ENCODE results near the gene IL33. TPM values are rescaled to one million over a fixed set of nuclear protein-coding genes. Genes with fewer than 3 reads are reported as not detected.

The IL33 gene
- total RNA-seq, 2 experiments from 2014 or later = not detected

DNA sequence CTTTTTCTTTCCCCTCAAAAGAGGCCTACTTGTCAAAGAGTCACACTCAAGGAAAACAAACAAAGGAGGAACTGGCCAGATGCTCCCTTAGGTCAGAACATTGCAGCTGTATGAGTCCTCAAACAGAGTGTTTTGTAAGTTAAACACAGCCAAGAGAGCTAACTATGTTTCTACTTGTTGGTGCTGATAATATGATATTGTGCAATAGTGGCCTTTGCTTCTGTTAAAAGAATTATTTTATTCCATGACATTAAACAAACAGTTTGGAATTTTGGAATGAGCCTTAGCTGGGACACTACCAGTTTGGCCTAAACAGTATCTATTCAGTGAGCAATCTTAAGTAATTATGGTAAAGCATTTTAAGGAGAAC lies 56.6 kb downstream of the IL33 start:
- DNase-seq (ENCODE audit: low spot score) = no peak
- H3K79me2 ChIP-seq (ENCODE audit: insufficient read depth, low read depth, low read length) = no peaks in the 10 kb centered on the region
- no peaks in the 10 kb centered on the region for H3K9me3 ChIP-seq (ENCODE audit: low read length)
- POLR2A ChIA-PET = interaction anchor here (0.5 kb wide), 1 partner anchor 285 kb away, joined by 4 read pairs; no protein-coding TSS in a partner anchor
- no peak overlapping the region for H3K27ac ChIP-seq (ENCODE audit: low read depth, low read length, poor library complexity, severe bottlenecking)
- no peak overlapping the region for H3K4me3 ChIP-seq (ENCODE audit: low read depth, low read length, poor library complexity, severe bottlenecking)
- H4K20me1 ChIP-seq (ENCODE audit: insufficient read depth, low read length) = no peaks in the 10 kb centered on the region
- H2AFZ ChIP-seq (ENCODE audit: low read length) = no peak overlapping the region
- no peaks in the 10 kb centered on the region for H3K4me1 ChIP-seq (ENCODE audit: insufficient read depth, low read length, poor library complexity, severe bottlenecking)
- intact Hi-C loops (cut with micrococcal nuclease; ENCODE audit: unreplicated experiment) = no loop called here
- CTCF ChIA-PET (ENCODE audit: unreplicated experiment) = no interaction called here
- H3K4me2 ChIP-seq (ENCODE audit: low read length) = no peak overlapping the region
- TF ChIP-seq, protein P1, sequence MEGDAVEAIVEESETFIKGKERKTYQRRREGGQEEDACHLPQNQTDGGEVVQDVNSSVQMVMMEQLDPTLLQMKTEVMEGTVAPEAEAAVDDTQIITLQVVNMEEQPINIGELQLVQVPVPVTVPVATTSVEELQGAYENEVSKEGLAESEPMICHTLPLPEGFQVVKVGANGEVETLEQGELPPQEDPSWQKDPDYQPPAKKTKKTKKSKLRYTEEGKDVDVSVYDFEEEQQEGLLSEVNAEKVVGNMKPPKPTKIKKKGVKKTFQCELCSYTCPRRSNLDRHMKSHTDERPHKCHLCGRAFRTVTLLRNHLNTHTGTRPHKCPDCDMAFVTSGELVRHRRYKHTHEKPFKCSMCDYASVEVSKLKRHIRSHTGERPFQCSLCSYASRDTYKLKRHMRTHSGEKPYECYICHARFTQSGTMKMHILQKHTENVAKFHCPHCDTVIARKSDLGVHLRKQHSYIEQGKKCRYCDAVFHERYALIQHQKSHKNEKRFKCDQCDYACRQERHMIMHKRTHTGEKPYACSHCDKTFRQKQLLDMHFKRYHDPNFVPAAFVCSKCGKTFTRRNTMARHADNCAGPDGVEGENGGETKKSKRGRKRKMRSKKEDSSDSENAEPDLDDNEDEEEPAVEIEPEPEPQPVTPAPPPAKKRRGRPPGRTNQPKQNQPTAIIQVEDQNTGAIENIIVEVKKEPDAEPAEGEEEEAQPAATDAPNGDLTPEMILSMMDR (conservative IDR thresholded peaks at IDR 0.05; ENCODE audit: low read length) = no peak
- TF ChIP-seq EZH2phosphoT487 (IDR thresholded peaks at IDR 0.05; ENCODE audit: borderline replicate concordance, low read depth, low read length) = no peak
- no TSS peak for BruUV-seq (replicated peaks)
- H3K9me2 ChIP-seq (ENCODE audit: insufficient read depth, low read length) = no peaks in the 10 kb centered on the region
- no peaks in the 10 kb centered on the region for H3K36me3 ChIP-seq (ENCODE audit: insufficient read depth, low read length)

DNA sequence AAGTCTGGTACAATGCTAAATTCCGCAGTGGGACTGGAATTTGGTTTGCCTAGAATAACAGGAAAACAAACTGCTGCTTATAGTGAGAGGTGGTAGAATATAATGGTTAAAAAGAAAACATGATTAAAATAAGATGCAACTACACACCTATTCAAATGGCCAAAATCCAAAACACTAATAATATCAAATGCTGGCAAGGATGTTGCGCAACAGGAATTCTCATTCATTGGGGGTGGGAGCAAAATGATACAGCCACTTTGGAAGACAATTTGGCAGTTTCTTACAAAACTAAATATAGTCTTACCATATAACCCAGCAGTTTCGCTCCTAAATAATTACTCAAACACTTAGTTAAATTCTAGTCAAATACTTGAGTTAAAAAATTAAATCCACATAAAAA lies 61.8 kb downstream of the IL33 start:
- CTCF ChIA-PET (ENCODE audit: unreplicated experiment) = no interaction called here
- H3K4me2 ChIP-seq (ENCODE audit: low read length) = no peak overlapping the region
- BruUV-seq (replicated peaks) = no TSS peak
- H3K4me1 ChIP-seq (ENCODE audit: insufficient read depth, low read length, poor library complexity, severe bottlenecking) = no peaks in the 10 kb centered on the region
- no peaks in the 10 kb centered on the region for H4K20me1 ChIP-seq (ENCODE audit: insufficient read depth, low read length)
- POLR2A ChIA-PET = no interaction called here
- H3K9me2 ChIP-seq (ENCODE audit: insufficient read depth, low read length) = no peaks in the 10 kb centered on the region
- TF ChIP-seq EZH2phosphoT487 (IDR thresholded peaks at IDR 0.05; ENCODE audit: borderline replicate concordance, low read depth, low read length) = no peak
- TF ChIP-seq, protein P1 (conservative IDR thresholded peaks at IDR 0.05; ENCODE audit: low read length) = no peak
- no peak overlapping the region for H3K27ac ChIP-seq (ENCODE audit: low read depth, low read length, poor library complexity, severe bottlenecking)
- no peaks in the 10 kb centered on the region for H3K36me3 ChIP-seq (ENCODE audit: insufficient read depth, low read length)
- intact Hi-C loops (cut with micrococcal nuclease; ENCODE audit: unreplicated experiment) = no loop called here
- no peak overlapping the region for H2AFZ ChIP-seq (ENCODE audit: low read length)
- H3K79me2 ChIP-seq (ENCODE audit: insufficient read depth, low read depth, low read length) = no peaks in the 10 kb centered on the region
- no peaks in the 10 kb centered on the region for H3K9me3 ChIP-seq (ENCODE audit: low read length)
- no peak for DNase-seq (ENCODE audit: low spot score)
- H3K4me3 ChIP-seq (ENCODE audit: low read depth, low read length, poor library complexity, severe bottlenecking) = no peak overlapping the region

DNA sequence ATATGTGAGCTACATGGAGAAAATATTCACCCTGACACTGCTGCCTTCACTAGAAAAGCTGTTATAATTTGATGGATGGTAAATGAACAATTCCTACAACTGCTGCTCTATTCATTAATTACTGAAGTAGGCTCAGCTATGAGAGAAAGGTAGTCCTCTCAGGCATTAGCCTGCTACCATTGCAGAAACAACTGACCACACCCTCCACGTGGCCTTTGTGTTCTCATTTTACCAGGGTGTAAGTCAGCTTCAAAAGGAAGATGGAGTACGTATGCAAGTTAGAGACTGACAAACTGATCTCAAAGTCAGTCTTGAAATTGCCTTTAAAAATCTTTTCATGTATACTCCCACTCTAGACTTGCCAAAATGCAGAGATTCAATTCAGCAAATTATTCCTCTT lies 86.3 kb downstream of the IL33 start:
- no peak overlapping the region for H3K27ac ChIP-seq (ENCODE audit: low read depth, low read length, poor library complexity, severe bottlenecking)
- H3K4me3 ChIP-seq (ENCODE audit: low read depth, low read length, poor library complexity, severe bottlenecking) = no peak overlapping the region
- CTCF ChIA-PET (ENCODE audit: unreplicated experiment) = no interaction called here
- no peaks in the 10 kb centered on the region for H3K9me3 ChIP-seq (ENCODE audit: low read length)
- no peak overlapping the region for H2AFZ ChIP-seq (ENCODE audit: low read length)
- POLR2A ChIA-PET = no interaction called here
- TF ChIP-seq, protein P1 (conservative IDR thresholded peaks at IDR 0.05; ENCODE audit: low read length) = no peak
- TF ChIP-seq EZH2phosphoT487 (IDR thresholded peaks at IDR 0.05; ENCODE audit: borderline replicate concordance, low read depth, low read length) = no peak
- H3K36me3 ChIP-seq (ENCODE audit: insufficient read depth, low read length) = no peaks in the 10 kb centered on the region
- intact Hi-C loops (cut with micrococcal nuclease; ENCODE audit: unreplicated experiment) = no loop called here
- no peaks in the 10 kb centered on the region for H4K20me1 ChIP-seq (ENCODE audit: insufficient read depth, low read length)
- H3K9me2 ChIP-seq (ENCODE audit: insufficient read depth, low read length) = no peaks in the 10 kb centered on the region
- no peaks in the 10 kb centered on the region for H3K4me1 ChIP-seq (ENCODE audit: insufficient read depth, low read length, poor library complexity, severe bottlenecking)
- no peaks in the 10 kb centered on the region for H3K79me2 ChIP-seq (ENCODE audit: insufficient read depth, low read depth, low read length)
- H3K4me2 ChIP-seq (ENCODE audit: low read length) = no peak overlapping the region
- BruUV-seq (replicated peaks) = no TSS peak
- DNase-seq (ENCODE audit: low spot score) = no peak
